Left ventricle myocardium superior (tissue), 1 donor: ENCODE measurements around the gene MPZL1. TPM values are rescaled to one million over a fixed set of nuclear protein-coding genes. Genes with fewer than 3 reads are reported as not detected.
"Not testable (repeated sequence)": the region's sequence is repeated elsewhere in the genome, so short reads cannot be mapped to it uniquely, and the experiment has no call there.

ENCODE experiments used
- ATAC-seq: fragments of 200-7000 bp; cut with Tn5 transposase; one replicate; pipeline ENCODE4 v1.9.1; 2020; ENCODE audit warnings: mild to moderate bottlenecking, moderate library complexity
- DNase-seq: peaks from one replicate; pipeline ENCODE4 v3.0.0-alpha.2; 2020
- intact Hi-C: fragments of 100-400 bp; cut with micrococcal nuclease; formaldehyde crosslinking; loops from one replicate; pipeline ENCODE4 v1.11.0; 2022
- total RNA-seq: library from RNA; stranded (reverse); fragmentation: NEBNext Ultra II Directional; extraction: Animal tissue kit (Norgen Biotek cat#: 25700); gene quantifications from one replicate; pipeline ENCODE4 v1.2.1, GENCODE V29; 2021
- donor health status: DM: no; HTN: yes; CAD: no; lungs with severe emphysema.

MPZL1 gene
- total RNA-seq, 1 donor from 2014 or later = 34.7 TPM

DNA sequence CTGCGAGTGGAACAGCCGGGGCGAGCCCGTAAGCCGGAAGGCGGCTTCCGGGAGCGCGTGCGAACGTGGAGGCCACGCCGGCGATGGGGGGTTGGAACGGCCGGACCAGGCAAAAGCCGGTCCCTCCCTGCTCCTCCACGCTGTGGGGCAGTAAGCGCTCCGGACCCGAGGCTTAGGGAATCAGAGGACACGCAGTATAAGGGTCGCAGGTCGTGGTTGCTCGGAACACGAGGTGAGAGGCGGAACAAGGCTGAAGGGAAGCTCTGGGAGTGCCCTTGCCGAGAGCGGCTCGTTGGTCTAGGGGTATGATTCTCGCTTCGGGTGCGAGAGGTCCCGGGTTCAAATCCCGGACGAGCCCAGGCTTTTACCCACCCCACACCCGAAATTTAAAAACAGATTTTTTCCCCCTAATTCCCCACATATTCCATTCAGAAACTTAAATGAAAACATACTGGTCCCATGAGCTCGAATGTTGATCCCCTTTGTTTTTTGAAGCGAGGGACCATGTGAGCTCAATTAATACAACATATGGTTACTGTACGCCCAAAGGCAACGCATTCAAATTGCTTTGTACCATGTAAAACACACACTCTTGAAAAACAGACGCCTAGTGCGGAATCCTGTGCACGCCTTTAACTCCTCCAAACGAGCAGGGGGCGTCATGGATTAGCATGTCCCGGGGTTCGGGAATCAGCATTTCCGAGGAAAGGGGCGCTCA lies 7.2 kb upstream of the MPZL1 start:
- DNase-seq = peak; percentile 89
- ATAC-seq = peak; percentile 74
- intact Hi-C loops = no loop called here

DNA sequence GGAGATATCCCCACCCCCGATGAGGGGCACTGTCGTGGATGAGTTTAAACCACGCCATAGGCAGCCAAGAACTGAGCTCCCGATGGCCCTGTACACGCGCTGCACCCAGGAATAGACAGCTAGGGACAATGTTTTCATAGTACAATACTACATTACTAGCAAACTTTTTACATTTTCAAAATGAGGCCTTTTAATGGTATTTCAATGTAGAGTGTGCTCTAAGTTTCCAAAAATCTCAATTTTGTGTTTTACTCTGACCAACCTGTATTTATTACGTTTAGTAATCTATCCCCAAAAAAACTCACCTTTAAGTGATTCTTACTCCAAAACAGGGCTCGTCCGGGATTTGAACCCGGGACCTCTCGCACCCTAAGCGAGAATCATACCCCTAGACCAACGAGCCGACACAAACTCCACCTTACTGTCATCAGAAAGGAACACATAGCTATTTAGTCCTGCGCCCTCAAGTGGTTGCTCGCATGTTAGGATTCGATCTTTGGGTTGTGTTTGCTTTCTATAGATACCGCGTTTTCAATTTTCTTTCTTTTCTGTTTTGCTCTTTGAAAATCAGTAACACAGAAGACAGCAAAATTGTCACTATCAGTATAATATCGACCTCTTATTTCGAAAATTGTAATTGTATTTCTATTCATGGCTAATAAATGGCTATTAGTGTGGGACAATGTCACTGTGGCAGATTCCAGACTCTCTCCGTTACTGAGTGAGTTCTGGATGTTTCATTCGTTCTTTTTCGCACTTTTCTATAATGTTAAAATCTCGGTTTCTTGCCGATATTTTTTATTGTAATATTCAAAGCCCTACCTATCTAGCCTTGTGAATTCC lies 6.4 kb upstream of the MPZL1 start:
- peak; percentile 82 for DNase-seq
- peak; percentile 60 for ATAC-seq
- intact Hi-C loops = no loop called here

DNA sequence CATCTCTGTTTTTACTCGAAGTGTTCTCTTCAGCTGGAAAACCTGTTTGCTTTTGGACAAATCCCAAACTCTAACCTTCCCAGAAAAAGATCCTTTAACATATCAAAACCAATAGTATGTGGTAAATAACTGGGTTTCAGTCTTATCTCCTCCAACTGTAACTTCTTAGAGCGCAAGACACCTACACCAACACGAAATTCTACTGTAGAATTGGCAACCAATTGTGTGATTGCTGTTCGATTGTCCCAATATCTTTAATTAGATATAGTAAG lies 5.8 kb upstream of the MPZL1 start:
- intact Hi-C loops = no loop called here
- ATAC-seq = no peak
- no peak for DNase-seq

DNA sequence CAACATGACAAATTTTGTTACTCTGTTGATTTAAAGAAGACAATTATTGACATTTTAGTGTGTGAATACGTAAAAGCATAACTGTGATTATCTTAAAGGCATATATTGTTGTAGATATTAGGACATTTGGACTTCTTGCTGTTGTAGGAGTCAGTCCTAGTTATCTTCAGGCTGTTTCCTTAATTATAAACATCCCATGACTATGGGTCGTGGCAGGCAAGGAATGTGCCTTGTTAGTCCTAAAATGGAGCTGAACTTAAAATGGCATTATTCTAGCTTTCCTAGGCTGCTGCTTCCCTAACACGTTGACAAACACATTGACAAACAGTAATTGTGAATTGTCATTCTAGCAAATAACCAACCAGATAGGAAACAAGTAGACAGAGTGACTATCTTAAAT lies 4.4 kb upstream of the MPZL1 start:
- DNase-seq = no peak
- intact Hi-C loops = no loop called here
- no peak for ATAC-seq

DNA sequence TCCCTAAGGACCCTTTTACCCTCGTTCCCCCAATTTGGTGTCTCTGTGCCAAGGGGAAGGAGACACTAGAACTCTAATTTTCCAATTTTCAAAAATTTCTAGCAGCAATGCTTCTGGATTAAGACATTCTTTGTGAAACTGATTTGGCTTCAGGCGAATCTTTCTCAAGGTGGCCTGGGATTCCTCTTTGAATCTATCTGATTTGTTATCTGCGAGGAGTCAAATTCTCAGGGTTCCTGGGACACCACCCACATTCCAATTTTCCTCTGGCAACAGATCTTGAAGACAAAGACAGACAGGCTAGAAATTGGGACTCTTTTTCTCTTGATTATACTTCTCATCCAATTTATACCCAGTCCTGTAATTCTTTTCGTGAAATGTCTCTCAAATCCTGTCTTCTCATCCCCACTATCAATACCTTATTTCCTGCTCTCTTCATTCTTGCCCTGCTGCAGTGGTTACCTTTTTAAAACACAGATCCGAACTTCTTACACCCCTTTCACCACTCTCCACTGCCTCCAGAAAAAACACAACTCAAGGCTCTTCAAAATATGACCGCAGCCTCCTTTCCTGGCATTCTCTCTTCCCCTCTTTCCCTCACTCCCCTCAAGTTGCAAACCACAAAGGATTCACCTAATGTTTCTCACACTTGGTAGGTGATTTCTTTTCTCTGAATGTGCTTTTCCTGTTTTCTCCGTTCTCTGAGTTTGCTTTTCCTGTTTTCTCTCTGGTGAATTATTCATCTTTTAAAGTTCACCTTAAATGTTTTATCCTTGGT lies 2.7 kb upstream of the MPZL1 start:
- intact Hi-C loops = no loop called here
- ATAC-seq (no peak), DNase-seq (no peak)

DNA sequence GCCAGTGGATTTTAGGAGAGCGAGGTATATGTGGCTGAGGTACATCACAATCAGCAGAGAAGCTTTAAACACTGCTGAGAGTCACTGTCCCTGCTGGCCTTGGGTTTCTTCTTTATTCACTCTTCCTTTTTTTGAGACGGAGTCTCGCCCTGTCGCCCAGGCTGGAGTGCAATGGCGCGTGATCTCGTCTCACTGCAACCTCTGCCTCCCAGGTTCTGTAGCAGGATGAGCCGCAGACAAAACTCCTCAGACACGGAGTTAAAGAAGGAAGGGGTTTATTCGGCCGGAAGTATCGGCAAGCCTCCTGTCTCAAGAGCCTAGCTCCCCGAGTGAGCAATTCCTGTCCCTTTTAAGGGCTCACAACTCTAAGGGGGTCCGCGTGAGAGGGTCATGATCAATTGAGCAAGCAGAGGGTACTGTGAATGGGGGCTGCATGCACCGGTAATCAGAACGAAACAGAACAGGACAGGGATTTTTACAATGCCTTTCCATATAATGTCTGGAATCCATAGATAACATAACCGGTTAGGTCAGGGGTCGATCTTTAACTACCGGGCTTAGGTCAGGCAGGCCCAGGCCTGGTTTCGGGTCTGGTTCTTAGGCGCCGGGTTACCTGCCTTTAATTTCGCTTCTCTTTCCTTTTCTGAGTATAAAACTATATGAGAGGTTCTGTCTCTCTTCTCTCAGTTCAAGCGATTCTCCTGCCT lies 1.9 kb upstream of the MPZL1 start:
- intact Hi-C loops = loop anchor here (5.0 kb wide), 1 partner anchor 77 kb away; no protein-coding TSS in a partner anchor
- not testable (repeated sequence) for ATAC-seq

DNA sequence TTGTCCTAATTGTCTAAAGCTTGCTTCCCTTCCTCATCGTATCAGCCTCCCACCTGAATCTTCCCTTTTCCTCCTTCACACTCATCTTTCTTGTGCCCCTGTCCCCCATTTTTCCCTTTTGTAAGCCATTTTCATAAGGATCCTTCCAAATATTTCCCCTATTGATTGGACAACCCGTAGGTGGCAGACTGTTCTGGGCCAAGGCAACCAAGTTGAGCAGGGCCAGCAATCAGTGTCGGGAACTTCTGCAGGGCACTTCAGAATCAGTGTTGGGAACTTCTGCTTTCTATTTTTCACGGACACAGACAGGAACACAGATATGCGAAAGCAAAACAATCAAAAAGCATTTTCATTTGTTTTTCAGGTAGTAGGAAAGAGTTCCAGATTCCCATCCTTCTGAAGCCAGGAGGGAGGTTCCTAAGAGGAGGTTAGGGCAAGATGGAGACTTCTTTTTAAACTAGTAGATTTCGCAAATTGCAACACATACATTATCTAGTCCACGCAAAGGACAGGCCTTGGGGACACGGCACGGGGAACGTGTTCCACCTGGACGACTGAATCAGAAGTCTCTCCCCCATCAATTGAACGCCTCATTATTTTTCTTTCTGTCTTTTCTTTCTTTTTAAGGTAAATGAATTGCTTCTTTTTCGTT lies 691 bp upstream of the MPZL1 start:
- DNase-seq = peak; percentile 49
- ATAC-seq = peak; percentile 57
- intact Hi-C loops = loop anchor here (5.0 kb wide), 1 partner anchor 76 kb away; no protein-coding TSS in a partner anchor

More for the DNA sequence above, 1.9 kb upstream of the MPZL1 start:
- not testable (repeated sequence) for DNase-seq

DNA sequence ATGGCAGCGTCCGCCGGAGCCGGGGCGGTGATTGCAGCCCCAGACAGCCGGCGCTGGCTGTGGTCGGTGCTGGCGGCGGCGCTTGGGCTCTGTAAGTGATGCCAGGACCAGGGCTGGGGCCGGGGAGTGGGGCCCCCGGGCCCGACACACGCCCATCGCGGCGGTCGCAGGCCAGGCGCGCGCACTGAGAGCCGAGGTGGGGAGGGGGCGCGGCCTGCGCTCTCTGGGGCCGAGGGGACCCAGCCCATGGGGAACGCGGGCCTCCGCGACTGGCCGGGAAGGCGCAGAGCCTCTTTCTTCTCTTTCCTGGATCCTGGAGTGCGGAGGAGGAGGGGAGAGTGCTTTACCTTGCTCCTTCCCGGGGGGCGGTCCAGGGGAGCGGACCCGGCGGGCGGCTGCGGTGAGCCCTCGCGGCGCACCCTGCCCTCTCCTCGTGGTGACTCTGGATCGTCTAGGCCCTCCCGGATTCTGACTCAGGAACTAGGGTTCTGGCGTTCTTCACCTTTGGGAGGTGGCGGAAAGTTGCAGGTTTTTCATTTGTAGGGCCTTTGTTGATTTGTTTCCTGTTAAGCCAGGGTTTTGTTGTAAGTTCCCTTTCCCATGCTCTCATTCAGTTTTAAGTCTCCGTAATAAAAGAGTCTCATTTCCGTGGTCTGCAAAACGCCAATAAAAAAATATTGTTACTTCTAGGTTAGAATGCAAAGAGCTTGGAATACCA lies 529 bp downstream of the MPZL1 start:
- ATAC-seq (peak; percentile 57), DNase-seq (no peak)
- intact Hi-C loops = loop anchor here (5.0 kb wide), 1 partner anchor 75 kb away; no protein-coding TSS in a partner anchor

DNA sequence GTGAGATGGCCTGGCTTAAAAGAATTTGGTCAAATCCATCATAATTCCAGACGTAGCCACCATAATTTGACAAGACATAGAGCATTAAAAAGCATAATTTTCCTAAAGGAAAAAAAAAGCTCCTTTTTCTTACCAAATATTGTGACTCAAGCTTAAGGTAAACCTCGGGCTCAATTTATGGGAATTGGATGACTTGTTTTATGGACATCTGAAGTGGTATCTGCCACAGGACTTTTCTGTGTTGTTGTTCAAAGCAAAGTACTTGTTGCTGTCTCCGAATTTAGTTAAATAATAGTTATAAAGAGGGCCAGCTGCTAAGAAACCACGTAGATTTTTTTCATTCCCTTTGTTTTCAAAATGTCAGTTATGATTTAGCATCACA lies 1.1 kb downstream of the MPZL1 start:
- DNase-seq = no peak
- no peak for ATAC-seq
- intact Hi-C loops = loop anchor here (5.0 kb wide), 1 partner anchor 74 kb away; no protein-coding TSS in a partner anchor

DNA sequence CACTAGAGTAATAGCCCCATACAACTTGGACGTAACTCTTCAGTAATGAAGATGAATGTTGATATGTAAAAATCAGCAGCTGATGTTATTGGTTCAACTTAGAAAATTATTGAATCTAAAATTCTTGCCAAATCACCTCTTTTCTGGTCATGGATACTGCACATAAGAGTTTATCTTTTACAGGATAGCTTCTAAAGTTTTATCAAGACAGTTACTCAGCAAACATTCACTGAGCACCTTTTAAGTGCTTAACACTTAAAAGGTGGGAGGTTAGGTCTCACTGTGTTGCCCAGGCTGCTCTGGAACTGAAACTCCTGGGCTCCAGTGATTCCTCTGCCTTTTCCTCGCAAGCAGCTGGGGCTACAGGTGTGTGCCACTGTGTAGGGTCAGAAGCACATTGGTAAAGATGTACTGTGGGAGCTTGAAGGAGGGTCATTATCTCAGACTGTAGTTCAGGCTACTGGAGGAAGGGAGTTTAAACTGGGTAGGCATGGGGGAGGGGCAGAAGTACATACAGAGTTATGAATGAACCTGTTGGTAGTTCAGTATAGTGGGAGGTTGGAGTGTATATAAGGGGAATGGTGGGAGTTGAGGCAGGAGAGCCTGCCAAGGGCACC lies 2.0 kb downstream of the MPZL1 start:
- ATAC-seq (no peak), DNase-seq (no peak)
- intact Hi-C loops = loop anchor here (5.0 kb wide), 1 partner anchor 73 kb away; no protein-coding TSS in a partner anchor

DNA sequence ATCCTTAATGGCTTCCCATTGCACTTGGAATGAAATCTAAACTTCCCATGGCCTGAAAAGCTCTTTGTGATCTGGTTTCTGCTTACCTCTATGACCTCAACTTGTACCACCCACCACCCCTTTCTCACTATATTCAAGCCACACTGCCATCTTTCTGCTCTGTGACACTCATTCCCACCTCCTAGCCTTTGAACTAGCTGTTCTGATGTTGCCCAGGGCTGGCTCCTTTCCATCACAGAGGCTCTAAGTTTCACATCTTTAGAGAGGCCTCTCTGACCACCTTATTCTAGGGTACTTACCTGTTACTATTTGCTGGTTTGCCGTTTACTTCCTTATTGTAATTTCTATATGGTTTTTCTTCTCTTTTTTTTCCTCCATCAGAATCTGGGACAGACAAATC lies 4.2 kb downstream of the MPZL1 start:
- intact Hi-C loops = no loop called here
- DNase-seq (no peak), ATAC-seq (no peak)

DNA sequence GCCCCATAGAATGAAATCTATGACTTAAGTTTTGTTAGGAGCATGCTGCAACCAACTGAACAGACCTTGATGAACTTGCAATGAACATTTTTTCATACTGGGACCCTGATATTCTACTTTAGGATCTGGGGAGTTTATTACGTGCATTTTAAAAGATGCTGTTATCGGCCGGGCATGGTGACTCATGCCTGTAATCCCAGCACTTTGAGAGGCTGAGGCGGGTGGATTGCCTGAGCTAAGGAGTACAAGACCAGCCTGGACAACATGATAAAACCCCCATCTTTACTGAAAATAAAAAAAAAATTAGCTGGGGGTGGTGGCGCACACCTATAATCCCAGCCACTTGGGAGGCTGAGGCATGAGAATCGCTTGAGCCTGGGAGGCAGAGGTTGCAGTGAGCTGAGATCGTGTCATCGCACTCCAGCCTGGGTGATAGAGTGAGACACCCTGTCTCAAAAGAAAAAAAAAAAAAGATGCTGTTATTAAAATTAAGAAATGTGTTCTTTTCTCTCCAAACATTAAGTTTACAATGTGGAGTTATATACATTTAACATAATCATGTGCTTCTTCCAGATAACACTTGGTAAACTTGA lies 7.1 kb downstream of the MPZL1 start:
- DNase-seq (no peak), ATAC-seq (no peak)
- intact Hi-C loops = no loop called here

DNA sequence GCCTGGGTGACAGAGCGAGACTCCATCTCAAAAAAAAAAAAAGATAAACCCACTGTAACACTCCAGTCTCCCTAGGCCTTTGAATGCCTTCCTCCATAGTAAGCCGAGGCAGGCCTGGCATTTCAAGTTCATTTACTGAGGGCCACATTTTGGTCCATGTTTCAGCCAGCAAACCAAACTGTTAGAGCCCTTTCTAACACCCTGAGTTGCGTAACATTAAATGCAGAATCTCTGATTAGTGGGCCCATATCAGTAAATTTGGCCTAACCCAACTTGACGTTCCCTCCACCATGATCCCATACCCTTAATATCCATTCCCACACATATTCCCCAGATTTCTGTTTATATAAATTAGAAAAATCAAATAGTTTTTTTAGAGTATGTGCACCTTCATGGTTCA lies 12.4 kb downstream of the MPZL1 start:
- intact Hi-C loops = no loop called here
- DNase-seq (no peak), ATAC-seq (no peak)

DNA sequence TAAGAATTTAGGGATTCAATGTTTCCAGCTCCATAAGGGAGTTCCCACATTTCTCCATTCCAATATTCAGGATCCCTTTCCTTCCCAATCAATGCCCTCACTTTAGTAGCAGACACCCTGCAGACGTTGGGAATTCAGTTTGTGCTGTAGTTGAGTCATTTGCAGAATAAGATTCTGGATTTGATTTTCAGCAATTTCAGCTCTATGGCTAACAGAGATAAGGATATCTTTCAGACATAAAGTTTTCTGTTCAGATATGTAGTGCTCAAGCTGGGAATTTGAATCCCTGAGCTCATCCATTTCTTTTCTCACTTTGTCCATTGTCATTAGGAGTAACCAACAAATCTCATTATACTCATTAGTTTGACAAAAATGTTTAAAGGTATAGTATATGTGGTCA lies 13.1 kb downstream of the MPZL1 start:
- intact Hi-C loops = no loop called here
- no peak for DNase-seq
- no peak for ATAC-seq

DNA sequence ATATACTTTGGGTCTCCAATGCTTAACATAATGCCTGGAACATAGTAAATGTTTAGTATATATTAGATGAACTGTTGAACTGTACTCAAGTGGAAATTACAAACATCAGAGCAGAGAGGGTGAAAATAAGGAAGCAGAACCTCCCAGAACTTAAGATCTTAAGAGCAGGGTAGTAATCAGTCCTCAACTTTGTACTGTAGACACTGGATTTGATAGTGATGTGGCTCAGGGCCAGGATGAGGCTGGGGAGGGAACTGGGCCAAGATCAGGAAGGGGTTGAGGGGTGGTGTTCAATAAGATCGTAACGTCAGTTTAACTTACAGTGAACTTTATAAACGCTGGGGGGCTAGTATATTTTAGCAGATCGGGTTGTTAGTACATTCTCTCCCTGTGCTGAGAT lies 15.4 kb downstream of the MPZL1 start:
- intact Hi-C loops = no loop called here
- DNase-seq = no peak
- ATAC-seq = no peak

DNA sequence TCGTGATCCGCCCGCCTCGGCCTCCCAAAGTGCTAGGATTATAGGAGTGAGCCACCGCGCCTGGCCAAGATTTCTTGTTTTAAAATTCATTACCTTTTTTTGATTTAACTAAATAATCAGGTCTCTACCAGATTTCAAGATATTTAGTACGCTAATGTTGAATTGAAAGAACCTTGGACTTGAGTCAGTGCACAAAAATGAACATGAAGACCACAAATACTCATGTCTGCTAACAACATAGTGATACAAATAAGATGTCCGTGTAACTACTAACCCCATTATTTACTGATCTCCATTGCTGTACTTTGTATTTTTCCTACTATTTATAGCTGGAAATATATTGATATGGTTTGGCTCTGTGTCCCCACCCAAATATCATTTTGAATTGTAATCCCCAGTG lies 16.4 kb downstream of the MPZL1 start:
- no peak for ATAC-seq
- intact Hi-C loops = no loop called here
- DNase-seq = no peak

DNA sequence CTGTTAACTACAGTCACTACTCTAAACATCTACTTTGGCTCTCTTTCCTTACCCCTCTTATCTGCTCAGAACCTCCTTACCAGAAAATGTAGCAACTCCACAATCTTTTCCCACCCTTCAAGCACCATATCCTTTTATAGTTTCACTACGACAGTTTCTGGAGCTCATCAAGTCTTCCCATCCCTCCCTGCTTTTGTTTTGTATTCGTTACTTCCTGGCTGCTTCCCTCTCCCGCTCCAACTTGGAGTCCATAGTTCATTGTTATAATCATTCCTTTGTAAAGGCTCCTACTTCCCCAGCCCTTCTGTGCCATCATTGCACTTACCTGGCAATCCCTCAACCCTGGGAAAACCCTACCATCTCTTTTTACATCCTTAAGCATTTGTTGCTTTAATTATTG lies 18.0 kb downstream of the MPZL1 start:
- intact Hi-C loops = no loop called here
- DNase-seq = no peak
- no peak for ATAC-seq
